ENCODE measurements around the gene KAT6B.

- no peak for TF ChIP-seq CTCF (tag by site-specific recombination; IDR thresholded peaks at IDR 0.05)
- TF ChIP-seq ZNF121 (tag by site-specific recombination; IDR thresholded peaks at IDR 0.05) = no peak
- no peak for TF ChIP-seq YY1 (tag by site-specific recombination; IDR thresholded peaks at IDR 0.05)
- no peak for TF ChIP-seq TCF7L2 (IDR thresholded peaks at IDR 0.05; ENCODE audit: borderline replicate concordance, low read depth, low read length)
- no peak for TF ChIP-seq ZFP3 (tag by site-specific recombination; IDR thresholded peaks at IDR 0.05; ENCODE audit: low read depth)
- TF ChIP-seq ZNF19 (tag by site-specific recombination; IDR thresholded peaks at IDR 0.05; ENCODE audit: low read depth) = no peak
- TF ChIP-seq SCRT2 (tag by site-specific recombination; IDR thresholded peaks at IDR 0.05) = no peak
- no peak for TF ChIP-seq GLI4 (tag by site-specific recombination; IDR thresholded peaks at IDR 0.05)
- TF ChIP-seq ZNF76 (tag by site-specific recombination; IDR thresholded peaks at IDR 0.05; ENCODE audit: borderline replicate concordance, low read depth) = no peak
- TF ChIP-seq ATF2 (tag by site-specific recombination; IDR thresholded peaks at IDR 0.05; ENCODE audit: low read depth) = no peak
These were observed 207.2 kb downstream of the KAT6B start for GRCh38 chr10:75033399-75034130.

All from HEK293 (cell line).